ENCODE results near the gene GARIN5A.

GRCh38 chr19:50457300-50457699 lies 19.3 kb downstream of the GARIN5A start:
- TF ChIP-seq, protein P1, sequence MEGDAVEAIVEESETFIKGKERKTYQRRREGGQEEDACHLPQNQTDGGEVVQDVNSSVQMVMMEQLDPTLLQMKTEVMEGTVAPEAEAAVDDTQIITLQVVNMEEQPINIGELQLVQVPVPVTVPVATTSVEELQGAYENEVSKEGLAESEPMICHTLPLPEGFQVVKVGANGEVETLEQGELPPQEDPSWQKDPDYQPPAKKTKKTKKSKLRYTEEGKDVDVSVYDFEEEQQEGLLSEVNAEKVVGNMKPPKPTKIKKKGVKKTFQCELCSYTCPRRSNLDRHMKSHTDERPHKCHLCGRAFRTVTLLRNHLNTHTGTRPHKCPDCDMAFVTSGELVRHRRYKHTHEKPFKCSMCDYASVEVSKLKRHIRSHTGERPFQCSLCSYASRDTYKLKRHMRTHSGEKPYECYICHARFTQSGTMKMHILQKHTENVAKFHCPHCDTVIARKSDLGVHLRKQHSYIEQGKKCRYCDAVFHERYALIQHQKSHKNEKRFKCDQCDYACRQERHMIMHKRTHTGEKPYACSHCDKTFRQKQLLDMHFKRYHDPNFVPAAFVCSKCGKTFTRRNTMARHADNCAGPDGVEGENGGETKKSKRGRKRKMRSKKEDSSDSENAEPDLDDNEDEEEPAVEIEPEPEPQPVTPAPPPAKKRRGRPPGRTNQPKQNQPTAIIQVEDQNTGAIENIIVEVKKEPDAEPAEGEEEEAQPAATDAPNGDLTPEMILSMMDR (IDR thresholded peaks at IDR 0.05): no peak
- TF ChIP-seq POLR2AphosphoS5 (IDR thresholded peaks at IDR 0.05; ENCODE audit: low read depth, low read length) (no peak), SIN3A (IDR thresholded peaks at IDR 0.05; ENCODE audit: borderline replicate concordance, insufficient read depth, low read depth, low read length) (no peak)
- TF ChIP-seq, protein P2, sequence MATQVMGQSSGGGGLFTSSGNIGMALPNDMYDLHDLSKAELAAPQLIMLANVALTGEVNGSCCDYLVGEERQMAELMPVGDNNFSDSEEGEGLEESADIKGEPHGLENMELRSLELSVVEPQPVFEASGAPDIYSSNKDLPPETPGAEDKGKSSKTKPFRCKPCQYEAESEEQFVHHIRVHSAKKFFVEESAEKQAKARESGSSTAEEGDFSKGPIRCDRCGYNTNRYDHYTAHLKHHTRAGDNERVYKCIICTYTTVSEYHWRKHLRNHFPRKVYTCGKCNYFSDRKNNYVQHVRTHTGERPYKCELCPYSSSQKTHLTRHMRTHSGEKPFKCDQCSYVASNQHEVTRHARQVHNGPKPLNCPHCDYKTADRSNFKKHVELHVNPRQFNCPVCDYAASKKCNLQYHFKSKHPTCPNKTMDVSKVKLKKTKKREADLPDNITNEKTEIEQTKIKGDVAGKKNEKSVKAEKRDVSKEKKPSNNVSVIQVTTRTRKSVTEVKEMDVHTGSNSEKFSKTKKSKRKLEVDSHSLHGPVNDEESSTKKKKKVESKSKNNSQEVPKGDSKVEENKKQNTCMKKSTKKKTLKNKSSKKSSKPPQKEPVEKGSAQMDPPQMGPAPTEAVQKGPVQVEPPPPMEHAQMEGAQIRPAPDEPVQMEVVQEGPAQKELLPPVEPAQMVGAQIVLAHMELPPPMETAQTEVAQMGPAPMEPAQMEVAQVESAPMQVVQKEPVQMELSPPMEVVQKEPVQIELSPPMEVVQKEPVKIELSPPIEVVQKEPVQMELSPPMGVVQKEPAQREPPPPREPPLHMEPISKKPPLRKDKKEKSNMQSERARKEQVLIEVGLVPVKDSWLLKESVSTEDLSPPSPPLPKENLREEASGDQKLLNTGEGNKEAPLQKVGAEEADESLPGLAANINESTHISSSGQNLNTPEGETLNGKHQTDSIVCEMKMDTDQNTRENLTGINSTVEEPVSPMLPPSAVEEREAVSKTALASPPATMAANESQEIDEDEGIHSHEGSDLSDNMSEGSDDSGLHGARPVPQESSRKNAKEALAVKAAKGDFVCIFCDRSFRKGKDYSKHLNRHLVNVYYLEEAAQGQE (IDR thresholded peaks at IDR 0.05; ENCODE audit: insufficient read depth in 1 of 2, low read depth in 2 of 2, low read length in 1 of 2): no peak

All from Panc1 (cell line).